NOMO-1 (cell line): ENCODE measurements around the gene ATXN1.

Experiments used
- DNase-seq, 2 experiments: peaks; one replicate each; lab custom pipeline; 2025; ENCODE audit not compliant: unreplicated experiment in 2 of 2; lab: John Stamatoyannopoulos, UW

The ATXN1 gene

DNA sequence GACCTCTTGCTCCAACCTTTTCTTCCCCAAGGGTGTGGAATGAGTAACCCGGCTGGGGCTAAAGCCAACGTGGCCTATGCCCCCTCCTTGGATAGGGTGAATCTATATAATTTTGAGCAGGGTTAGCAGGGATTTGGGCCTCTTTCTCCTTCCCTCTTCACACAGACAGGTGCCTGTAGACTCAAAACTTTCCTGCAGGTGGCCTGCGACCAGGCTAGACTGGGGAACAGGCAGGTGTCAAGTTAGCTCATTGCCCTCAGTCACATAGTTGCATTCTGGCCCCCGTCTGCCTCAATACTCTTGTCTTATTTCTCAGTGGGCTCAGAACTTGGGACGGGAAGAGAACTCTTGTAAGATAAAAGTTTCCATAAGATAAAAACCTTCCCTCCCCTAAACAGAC is 243.0 kb downstream of the ATXN1 start:
- no peak for DNase-seq

DNA sequence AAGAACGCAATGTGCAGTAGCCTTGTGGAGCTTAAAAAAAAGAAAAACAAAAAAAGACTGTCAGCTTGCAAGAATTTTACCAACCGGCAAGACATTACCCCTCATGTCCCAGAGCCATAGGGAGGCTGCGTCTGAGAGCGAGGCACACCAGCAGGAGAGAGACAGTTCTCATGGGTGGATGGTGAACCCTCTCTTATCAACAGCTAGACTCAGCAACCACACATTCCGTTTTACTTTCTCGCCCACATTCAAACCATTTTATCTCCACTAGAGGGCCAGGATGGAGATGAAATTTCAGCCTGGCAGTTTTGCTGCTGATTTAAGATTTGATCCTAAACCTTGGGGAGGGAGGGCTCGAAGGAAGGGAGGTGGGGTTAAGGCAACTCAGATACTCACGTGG is 247.0 kb downstream of the ATXN1 start:
- no peak for DNase-seq

DNA sequence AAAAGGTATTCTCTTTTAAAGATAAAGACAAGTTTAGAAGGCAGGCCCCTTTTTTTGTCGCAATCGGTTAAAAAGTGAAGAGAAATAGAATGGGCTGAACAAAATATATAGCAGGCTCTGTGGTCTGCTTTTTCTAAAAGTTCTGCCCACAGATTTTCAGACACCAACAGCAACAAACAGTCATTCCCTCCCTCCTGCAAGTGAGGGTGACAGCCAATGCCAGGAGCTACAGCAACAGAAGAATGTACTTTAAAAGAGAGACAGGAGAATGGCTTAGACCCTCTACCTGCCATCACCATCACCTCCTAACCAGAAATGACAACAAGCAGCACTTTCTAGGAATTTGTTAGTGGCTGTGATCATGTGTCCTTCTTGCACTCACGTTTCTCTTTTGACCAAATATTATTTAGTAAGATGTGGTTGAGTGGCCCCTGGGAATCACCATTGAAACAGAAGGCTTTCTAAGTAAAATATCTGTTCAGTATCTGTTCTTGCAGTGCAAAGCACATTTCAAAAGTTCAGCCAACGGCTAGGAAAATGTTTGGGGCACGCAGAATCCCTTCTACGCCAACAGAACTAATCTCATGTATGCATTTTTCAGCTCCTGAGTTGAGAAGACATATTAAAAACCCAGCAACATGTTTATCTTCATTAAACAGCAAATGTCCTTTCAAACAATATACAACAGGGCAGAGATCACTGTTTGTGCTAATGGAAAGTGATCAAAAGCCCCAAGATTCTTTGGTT is 248.5 kb downstream of the ATXN1 start:
- DNase-seq, result no peak

DNA sequence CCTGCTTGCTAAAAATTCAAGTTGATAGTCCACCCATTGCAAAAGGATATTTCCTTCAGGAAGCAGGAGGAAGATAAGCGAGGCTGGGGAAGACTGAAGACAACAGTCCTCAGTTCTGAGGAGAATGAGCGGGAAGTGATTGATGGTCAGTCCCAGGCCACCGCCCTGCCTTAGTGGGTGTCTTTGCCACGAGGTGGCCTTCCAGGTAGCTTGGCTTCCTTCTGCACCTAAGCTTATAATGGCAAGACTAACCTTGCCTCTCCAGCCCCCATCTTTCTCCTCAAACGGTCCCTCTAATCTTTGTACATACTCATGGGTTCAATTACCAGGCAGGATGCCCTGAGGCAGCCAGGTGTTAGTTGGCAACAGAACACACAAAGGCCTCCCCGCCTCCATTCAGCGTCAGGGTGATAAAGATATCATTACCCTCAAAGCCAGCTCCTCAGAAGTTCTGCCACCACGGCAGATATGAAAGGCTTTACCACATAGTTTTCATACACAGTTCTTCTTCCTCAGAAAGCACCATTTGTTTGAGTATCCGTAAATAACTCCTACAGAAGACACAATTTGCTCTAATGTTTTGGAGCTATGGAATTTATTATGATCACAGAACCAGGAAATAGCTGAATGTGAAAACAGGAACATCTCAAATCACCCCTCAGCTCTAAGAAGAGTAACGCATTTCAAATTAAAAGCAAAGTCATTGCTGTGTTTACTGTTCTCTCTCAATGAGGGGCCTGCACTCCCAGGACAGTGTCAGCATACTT is 249.4 kb downstream of the ATXN1 start:
- peak; percentile 16 to 48 for DNase-seq

DNA sequence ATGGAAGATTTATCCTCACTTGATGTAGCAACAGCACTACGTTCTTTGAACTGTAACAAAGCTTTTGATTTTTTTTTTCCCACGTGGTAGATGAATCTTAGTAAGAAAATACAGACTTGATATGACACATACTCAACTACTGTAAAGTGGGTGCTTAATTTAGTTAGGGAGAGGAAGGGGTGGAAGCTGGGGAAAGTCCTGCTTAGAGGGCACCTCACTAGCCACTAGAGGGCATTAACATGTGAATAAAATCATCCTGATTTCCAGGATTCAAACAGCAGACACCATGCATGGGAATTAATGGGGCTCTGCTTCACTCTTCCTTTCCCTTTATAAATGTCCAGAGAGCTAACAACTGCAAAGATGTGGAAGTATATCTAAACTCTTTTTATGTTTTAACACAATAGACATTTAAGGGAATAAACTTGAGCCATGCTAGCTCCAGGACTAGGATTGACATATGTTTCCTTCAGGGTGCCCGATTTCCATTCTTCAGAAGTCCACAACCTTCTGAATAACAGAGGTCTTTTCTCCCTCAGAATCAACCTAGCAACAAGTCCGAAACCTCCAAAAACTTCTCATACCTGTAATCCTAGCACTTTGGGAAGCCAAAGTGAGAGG is 250.1 kb downstream of the ATXN1 start:
- no peak for DNase-seq

DNA sequence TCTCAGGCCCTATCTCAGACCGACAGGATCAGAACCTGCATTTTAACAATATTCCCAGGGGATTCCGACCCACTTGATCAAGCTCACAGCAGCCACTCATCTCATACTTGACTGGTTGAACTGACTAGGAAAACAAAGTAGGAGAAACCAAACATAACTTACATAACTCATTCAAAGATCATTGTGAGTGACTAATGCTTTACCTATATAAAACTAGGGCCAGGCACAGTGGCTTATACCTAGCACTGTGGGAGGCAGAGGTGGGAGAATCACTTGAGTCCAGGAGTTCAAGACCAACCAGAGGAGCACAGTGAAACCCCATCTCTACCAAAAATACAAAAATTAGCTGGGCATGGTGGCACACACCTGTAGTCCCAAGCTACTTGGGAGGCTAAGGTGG is 251.0 kb downstream of the ATXN1 start:
- no peak for DNase-seq

DNA sequence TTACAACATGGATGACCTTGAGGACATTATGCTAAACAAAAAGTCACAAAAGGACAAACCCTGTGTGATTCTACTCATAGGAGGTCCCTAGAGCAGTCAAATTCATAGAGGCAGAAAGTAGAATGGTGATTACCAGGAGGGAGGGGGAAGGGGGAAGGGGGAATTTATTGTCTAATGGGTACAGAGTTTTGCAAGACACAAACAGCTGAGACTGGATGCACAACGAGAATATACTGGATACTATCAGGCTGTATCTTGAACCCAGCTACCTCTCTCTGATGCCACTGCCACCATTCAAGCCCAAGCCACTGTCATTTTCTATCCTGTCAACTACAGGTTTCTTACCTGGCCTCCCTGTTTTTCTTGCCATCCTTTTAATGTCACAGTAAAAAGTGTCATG is 252.3 kb downstream of the ATXN1 start:
- DNase-seq, result no peak

DNA sequence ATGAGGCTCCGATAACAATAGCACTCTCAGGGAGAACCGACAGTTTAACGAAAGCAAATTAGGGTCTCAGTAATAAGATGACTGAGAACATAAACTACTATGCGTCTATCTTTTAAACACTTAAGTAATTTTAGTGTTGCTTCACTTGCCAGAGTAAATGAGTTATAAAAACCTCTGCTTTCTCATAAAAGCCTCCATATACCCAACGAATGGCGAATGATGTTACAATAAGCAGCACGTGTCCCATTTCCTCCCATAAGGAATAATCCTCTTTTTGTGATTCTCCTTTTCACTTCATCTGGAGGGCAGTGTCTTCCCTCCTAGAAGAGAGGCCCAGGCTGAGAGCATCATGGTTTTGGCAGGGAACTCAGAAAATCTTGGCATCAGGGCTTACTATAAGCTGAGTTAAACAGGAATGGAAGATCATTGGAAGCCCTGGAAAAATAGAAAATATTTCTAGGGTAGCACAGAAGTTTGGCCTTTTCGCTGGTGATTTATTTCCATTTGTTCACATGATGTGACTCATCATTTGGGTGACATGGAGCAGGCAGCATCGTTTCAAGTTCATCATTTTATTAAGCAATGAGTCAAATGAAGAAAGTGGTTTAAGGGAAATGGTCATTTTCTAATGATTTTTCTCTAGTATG is 255.4 kb downstream of the ATXN1 start:
- DNase-seq, result peak in 1 of 2 experiments; percentile 65

DNA sequence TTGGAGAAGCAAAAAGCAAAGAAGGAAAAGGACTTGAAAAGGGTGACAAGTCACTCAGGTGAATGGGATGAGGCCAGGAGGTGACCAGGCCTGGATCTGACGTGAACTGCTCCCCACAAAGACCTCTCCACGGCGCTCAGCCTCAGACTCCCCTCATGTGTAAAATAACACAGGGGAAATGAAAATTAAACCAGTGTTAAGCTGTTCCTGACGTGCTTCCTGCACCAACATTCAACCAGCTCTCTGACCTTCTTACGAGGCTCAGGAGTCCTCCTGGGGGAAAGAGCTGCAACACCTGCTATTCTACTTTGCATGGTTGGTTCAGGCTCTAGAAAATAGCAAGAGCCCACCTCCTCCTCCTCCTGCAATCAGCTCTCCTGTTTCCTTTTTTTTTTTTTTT is 256.7 kb downstream of the ATXN1 start:
- DNase-seq, result no peak

DNA sequence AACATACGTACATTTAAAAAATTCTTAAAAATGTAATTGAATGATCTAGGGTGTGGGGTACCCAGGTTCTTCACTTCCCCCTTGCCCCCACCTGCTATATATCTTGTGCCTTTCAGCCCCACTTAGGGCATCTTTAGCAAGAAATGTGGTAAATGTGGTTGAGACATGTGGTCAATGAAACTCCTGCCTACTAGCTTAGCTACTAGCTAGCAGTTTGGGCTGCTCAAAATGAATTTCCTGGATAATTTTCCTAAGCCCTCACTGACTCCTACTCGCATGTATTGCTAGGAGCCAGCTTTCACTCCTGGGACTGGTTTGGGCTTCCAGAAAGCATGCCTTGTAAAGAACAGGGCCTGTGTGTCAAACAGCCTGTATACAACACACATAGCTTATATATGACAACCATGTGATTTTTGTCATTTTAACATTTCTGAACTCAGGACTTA is 257.3 kb downstream of the ATXN1 start:
- DNase-seq, result peak; percentile 64 to 80

DNA sequence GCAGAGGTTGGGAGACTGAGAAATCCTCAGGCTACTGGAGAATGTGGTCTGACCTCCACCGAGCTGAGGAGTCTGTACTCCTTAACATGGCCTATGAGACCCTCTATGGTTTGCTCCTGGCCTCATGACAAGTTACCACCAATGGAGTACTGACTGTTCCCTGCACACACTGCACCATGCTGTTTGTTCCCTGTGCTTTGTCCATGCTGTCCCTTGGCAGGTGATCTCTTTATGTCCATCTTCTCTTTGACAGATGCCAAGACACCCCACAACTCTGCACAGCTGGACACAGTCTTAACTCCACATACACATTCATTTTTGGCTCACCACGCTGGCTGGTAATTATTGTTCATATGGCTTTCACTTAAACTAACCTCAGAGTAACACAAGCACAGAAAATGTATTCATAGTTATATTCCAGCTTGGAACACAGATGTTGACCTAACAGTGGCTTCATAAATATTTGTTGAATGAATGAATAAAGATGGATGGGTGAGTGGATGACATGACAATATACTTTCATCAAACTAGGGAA is 258.0 kb downstream of the ATXN1 start:
- no peak for DNase-seq

DNA sequence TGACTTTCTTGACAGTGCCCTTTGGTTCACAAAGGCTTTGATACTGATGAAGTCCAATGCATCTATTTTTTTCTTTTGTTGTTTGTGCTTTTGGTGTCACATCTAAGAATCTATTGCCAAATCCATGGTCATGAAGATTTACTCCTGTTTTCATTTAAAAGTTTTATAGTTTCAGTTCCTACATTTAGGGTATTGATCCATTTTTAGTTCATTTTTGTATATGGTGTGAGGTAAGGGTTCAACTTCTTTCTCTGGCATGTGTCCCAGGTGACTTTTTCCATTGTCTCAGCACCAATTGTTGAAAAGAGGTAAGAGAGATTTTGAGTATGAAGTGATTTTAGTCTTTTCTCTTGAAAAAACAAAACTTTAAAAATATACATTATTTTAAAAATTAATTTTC is 262.3 kb downstream of the ATXN1 start:
- DNase-seq, result no peak

DNA sequence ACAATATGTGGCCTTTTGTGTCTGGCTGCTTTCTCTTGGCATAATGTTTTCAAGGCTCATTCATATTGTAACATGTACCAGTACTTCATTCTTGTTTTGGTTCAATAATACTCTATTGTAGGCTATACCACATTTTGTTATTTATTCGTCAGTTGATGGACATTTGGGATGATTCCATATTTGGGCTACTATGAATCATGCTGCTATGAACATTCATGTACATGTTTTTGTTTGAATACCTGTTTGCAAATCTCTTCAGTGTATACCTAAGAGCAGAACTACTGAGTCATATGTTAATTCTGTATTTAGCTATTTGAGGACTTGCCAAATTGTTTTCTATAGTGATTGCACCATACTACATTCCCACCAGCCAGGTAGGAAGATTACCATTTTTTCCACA is 263.0 kb downstream of the ATXN1 start:
- no peak for DNase-seq

DNA sequence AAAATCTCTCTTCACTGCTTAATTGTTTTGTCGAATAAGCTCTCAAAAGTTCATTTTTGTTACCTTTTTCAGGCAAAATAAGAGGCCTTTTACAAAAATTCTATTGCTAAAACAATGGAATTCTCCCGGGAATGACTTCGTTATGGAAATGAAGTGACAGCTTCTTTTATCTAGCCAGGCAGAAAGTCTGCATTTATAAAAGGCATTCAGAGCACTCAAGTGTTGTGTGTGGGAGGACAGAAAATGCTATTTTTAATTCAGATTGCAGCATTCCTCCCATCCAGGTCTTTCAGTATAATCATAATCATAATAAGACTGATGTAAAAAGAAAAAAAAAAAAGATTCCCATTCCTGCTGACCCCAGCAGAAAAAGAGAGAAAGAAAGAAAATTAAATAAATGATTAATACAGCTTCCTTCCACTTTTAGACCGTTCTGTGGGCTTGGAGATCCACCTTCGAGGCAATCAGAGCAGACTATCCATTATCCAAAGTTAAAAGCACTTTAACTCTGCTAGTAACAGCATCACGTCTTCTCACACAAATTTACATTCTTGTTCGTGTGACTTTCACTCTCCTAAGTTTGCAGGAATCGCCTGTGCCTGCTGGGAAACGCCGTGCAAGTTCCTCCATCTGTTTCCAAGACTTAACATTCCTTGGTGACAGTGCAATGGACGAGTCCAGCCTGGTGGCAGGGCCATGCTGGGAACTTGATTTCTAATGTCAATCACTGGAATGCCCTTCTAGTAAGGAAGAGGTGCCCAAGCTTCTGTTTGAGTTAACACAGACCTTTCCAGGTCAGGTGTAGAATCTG is 264.1 kb downstream of the ATXN1 start:
- no peak for DNase-seq

DNA sequence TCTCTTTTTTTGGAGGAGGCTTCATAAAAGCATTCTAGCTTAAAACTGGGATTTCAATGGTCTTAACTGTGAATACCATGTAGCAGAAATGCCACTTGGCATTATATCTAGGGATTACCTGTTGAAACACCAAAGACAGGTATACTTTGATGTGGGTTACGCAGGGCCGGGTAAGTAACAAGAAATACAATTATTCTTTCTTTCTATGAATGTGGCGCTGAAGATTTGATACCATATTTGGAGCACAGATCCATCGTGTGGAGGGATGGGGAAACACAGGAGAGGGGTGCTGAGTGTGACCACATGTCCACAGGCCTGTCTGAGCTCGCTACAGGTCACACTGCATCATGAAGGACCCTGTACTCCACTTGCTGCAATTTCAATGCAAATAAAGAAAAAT is 265.1 kb downstream of the ATXN1 start:
- no peak for DNase-seq

DNA sequence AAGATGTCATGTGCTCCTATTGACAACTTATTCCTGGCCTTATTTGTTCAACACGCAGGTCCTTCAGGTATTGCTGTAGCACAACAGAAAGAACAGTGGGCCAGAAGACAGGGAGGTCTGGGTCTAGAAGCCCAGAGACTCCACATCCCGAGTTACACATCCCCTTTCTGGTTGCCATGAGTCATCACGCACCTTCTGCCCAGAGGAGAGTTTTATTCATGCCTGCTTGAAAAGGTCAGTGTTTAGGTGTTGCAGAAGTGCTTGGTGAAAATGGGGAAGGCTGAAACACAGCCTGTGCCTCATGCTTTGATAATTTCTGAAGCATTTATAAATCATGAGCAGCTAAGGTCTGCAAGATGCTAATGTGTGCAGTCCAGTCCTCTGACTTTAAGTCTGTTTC is 266.5 kb downstream of the ATXN1 start:
- peak; percentile 67 to 79 for DNase-seq

DNA sequence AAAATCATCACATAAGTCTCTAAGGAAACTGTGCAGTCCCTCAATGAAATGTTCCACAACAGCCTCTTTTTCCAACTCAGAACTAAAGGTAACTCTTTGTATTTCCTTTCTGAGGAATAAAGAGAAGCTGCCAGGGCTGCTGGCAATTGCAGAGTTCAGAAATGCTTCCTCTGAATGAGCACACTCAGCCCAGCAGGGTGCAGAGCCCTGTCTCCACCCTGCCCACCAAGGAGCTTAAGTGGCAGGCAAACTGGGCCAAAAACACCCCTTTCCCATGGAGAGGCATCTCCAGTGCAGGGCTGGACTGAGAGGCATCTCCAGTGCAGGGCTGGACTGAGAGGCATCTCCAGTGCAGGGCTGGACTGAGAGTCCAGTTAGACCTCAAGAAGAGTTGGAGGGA is 267.5 kb downstream of the ATXN1 start:
- no peak for DNase-seq

DNA sequence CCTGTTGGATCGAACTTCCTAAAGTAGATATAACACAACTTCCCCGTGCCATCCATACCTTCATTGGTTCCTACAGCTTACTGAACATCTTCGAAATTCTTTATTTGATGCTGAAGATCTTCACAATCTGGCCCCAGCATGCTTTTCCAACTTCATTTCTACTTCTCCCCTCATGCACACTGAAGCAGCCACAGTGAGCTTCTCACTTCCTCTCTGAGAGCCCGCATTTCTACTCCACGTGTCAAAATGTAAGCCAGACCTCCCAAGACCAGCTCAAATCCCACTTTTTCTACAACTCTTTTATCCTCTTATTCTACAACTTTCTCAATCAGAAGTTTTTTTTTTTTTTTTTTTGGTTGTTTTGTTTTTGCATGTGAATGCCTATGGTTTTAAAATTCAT is 268.1 kb downstream of the ATXN1 start:
- peak in 1 of 2 experiments; percentile 62 for DNase-seq

DNA sequence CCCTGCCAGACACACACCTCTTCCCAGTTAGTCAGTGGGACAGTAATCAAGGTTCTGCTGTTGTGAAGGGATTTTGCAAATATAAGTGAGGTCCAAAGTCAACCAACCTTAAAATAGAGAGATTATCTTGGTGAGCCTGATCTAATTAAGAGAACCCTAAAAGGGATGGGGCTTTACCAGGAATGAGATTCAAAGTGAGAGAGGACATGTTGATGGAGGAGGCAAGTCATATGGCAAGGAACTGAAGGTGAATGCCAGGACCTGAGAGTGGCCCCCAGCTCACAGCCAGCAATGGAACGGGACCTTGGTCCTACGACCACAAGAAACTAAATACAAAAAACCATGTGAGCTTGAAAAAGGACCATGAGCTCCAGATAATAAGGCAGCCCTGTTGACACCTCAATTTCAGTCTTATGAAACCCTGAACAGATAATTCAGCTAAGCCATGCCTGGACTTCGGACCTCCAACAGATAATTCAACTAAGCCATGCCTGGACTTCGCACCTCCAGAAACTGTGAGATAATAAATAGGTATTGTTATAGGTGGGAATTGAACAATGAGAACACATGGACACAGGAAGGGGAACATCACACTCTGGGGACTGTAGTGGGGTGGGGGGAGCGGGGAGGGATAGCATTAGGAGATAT is 269.5 kb downstream of the ATXN1 start:
- DNase-seq, result no peak

DNA sequence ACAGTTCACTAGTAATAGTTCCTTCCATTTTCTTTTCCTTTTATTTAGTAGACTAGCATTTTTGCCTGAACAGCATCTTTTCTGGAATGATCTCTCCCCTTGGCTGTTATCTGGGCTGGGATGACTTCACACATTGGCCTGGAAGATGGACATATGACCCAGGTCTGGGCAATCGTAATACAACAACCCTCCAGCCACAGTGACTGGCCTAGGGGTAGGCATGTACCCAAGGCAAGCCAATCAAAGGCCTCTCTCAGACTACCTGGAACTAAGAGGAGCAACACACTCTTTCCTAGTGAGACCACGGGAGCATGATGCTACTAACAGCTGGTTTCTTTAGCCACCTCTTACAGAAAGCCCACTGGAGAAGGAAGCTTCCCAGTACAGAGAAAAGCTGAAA is 270.6 kb downstream of the ATXN1 start:
- DNase-seq, result no peak
